Measurements from ENCODE around the gene RASA2. TPM values are rescaled to one million over a fixed set of nuclear protein-coding genes. Genes with fewer than 3 reads are reported as not detected.

The RASA2 gene
- total RNA-seq: 10 to 100 TPM; 12.0 to 45.5 (median 23.3) TPM

- WGBS, 2 donors: 0 to 20% methylated on average over 1 to 20 of the region's 96 CpGs
- H3K27ac ChIP-seq: peak within 1 kb of the TSS; percentile 85 to 97 (median 90)
- no peaks in the 10 kb centered on the region for H3K36me3 ChIP-seq
- peak; percentile 72 to 78 for DNase-seq
- peaks cover 0 to 11% of the 10 kb centered on the region in 2 donors for H3K4me1 ChIP-seq
- TF ChIP-seq POLR2A (IDR thresholded peaks at IDR 0.05) (peak; percentile 87 to 92), CTCF (IDR thresholded peaks at IDR 0.05) (no peak)
- intact Hi-C loops (cut with DNase I): no loop called here
- no peaks in the 10 kb centered on the region for H3K27me3 ChIP-seq
- H3K4me3 ChIP-seq (replicated peaks in 1 of 3): peak within 1 kb of the TSS; percentile 72 to 81 (median 79)
- H3K9me3 ChIP-seq: no peaks in the 10 kb centered on the region
Observed at GRCh38 chr3:141486746-141487520, at the start of gene RASA2. TSS of gene RASA2 (plus strand) at chr3:141487027. CDS start at chr3:141487084, 57 bp downstream.

- Histone ChIP-seq H3K4me3 (replicated peaks in 1 of 3) (no peak overlapping the region), H3K9me3 (no peaks in the 10 kb centered on the region), H3K4me1 (peaks cover 27 to 32% of the 10 kb centered on the region in 2 donors), H3K27me3 (no peaks in the 10 kb centered on the region), H3K36me3 (peaks cover 18 to 20% of the 10 kb centered on the region in 2 donors), H3K27ac (peak overlapping the region in 2 of 3 donors; percentile 27 to 55)
- no peak for DNase-seq
- WGBS, 2 donors: 80 to 82% methylated on average over 3 of the region's 3 CpGs
- intact Hi-C loops (cut with DNase I): no loop called here
- TF ChIP-seq CTCF (IDR thresholded peaks at IDR 0.05) (no peak), POLR2A (IDR thresholded peaks at IDR 0.05) (no peak)
Observed at GRCh38 chr3:141439589-141439988, 47.2 kb upstream of the RASA2 start.

GRCh38 chr3:141440942-141441341 lies 45.9 kb upstream of the RASA2 start:
- Histone ChIP-seq H3K27ac (peak overlapping the region; percentile 44 to 85 (median 67)), H3K27me3 (no peaks in the 10 kb centered on the region), H3K36me3 (peaks cover 27 to 29% of the 10 kb centered on the region in 2 donors), H3K4me3 (replicated peaks in 1 of 3) (no peak overlapping the region), H3K4me1 (peaks cover 25 to 30% of the 10 kb centered on the region in 2 donors), H3K9me3 (no peaks in the 10 kb centered on the region)
- intact Hi-C loops (cut with DNase I): no loop called here
- no peak for TF ChIP-seq CTCF (IDR thresholded peaks at IDR 0.05)
- no peak for TF ChIP-seq POLR2A (IDR thresholded peaks at IDR 0.05)
- 94 to 97% methylated on average over 3 of the region's 3 CpGs for WGBS, 2 donors
- no peak for DNase-seq

- DNase-seq: peak; percentile 74 to 77
- H3K4me3 ChIP-seq (replicated peaks in 1 of 3): no peak overlapping the region
- H3K9me3 ChIP-seq: no peaks in the 10 kb centered on the region
- peaks cover 27 to 29% of the 10 kb centered on the region in 2 donors for H3K36me3 ChIP-seq
- intact Hi-C loops (cut with DNase I): no loop called here
- peak overlapping the region; percentile 44 to 85 (median 67) for H3K27ac ChIP-seq
- H3K27me3 ChIP-seq: no peaks in the 10 kb centered on the region
- TF ChIP-seq POLR2A (IDR thresholded peaks at IDR 0.05): no peak
- peak; percentile 15 to 89 (median 65) for TF ChIP-seq CTCF (IDR thresholded peaks at IDR 0.05)
- H3K4me1 ChIP-seq: peaks cover 23 to 24% of the 10 kb centered on the region in 2 donors
- WGBS, 2 donors: 39 to 55% methylated on average over 10 of the region's 10 CpGs
Observed at GRCh38 chr3:141441381-141442364, 45.2 kb upstream of the RASA2 start.
